ENCODE measurements around the gene PGBD4.

DNA sequence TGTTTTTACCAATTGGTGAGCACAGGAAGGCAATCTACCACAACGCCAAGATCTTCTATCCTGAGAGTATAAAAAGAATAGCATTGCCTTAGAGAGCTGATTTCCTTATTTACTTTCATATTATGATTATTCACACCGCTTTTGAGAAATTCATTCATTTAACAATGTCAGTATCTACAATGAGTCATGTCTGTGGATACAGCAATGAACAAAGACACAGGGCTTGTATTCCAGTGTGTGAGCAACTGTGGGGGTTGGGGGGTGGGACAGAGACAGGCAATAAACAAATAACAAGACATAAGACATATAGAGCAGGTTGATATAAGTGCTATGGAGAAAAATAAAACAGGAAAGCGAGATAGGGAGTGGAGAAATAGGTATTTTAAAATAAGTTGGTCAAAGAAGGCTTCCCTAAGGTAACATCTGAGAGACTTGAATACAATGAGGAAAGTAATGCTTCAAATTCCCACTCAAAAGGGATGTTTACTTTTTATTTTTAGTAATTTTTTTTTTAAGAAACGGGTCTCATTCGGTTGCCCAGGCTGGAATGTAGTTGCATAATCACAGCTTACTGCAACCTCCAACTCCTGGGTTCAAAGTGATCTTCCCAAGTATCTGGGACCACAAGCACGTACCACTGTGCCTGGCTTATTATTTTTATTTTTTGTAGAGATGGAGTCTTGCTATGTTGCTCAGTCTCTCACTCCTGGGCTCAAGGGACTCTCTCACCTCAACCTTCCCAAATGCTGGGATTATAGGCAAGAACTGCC lies 45.7 kb downstream of the PGBD4 start:
- TF ChIP-seq, protein P1, sequence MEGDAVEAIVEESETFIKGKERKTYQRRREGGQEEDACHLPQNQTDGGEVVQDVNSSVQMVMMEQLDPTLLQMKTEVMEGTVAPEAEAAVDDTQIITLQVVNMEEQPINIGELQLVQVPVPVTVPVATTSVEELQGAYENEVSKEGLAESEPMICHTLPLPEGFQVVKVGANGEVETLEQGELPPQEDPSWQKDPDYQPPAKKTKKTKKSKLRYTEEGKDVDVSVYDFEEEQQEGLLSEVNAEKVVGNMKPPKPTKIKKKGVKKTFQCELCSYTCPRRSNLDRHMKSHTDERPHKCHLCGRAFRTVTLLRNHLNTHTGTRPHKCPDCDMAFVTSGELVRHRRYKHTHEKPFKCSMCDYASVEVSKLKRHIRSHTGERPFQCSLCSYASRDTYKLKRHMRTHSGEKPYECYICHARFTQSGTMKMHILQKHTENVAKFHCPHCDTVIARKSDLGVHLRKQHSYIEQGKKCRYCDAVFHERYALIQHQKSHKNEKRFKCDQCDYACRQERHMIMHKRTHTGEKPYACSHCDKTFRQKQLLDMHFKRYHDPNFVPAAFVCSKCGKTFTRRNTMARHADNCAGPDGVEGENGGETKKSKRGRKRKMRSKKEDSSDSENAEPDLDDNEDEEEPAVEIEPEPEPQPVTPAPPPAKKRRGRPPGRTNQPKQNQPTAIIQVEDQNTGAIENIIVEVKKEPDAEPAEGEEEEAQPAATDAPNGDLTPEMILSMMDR (IDR thresholded peaks at IDR 0.05), result no peak
- no peak for TF ChIP-seq POLR2A (IDR thresholded peaks at IDR 0.05)

Measured in uterus (tissue), 2 donors.